A673 (cell line): ENCODE measurements around the gene RNPEP. TPM values are rescaled to one million over a fixed set of nuclear protein-coding genes. Genes with fewer than 3 reads are reported as not detected.
"Not testable (repeated sequence)": the region's sequence is repeated elsewhere in the genome, so short reads cannot be mapped to it uniquely, and the experiment has no call there.

ENCODE experiments used
- BruUV-seq: library from RNA; stranded (reverse); fragments of 400-500 nt; replicated peaks from 2 replicates; lab custom pipeline; 2021; lab: Mats Ljungman, UMichigan
- CTCF ChIA-PET: fragments of 300-600 bp; sonication (Branson Sonifier 250); formaldehyde crosslinking; loops from one replicate; lab custom pipeline; 2022; ENCODE audit warnings: antibody characterized with exemption; lab: Charles Lee
- POLR2A ChIA-PET: fragments of 300-600 bp; sonication (Branson Sonifier 250); formaldehyde crosslinking; loops from one replicate; lab custom pipeline; 2022; ENCODE audit warnings: antibody characterized with exemption; ENCODE audit not compliant: low non-redundant PET; lab: Charles Lee
- DNase-seq: peaks from one replicate; pipeline ENCODE4 v3.0.0-alpha.2; 2015; ENCODE audit warnings: low spot score
- H3K27ac ChIP-seq: fragments of 200-600 bp; sonication (generic); 2 replicates; pipeline ENCODE4 v1.5.1; 2016; ENCODE audit warnings: mixed run types, low read depth, mild to moderate bottlenecking, mixed read lengths, antibody characterized with exemption, low read length; ENCODE audit not compliant: poor library complexity, severe bottlenecking
- H3K27me3 ChIP-seq: fragments of 200-600 bp; sonication (generic); replicated peaks from 2 replicates; pipeline ENCODE4 v1.6.1; 2017; ENCODE audit warnings: mixed run types, low read depth, mild to moderate bottlenecking, mixed read lengths, antibody characterized with exemption, low read length; ENCODE audit not compliant: insufficient read depth, poor library complexity
- H3K36me3 ChIP-seq: fragments of 200-600 bp; sonication (generic); 2 replicates; pipeline ENCODE4 v1.6.1; 2016; ENCODE audit warnings: mixed run types, mild to moderate bottlenecking, mixed read lengths, antibody characterized with exemption, low read length; ENCODE audit not compliant: insufficient read depth, poor library complexity, severe bottlenecking
- H3K4me1 ChIP-seq: fragments of 200-600 bp; sonication (generic); 2 replicates; pipeline ENCODE4 v1.6.1; 2017; ENCODE audit warnings: mixed run types, mild to moderate bottlenecking, mixed read lengths, antibody characterized with exemption, low read length; ENCODE audit not compliant: insufficient read depth, poor library complexity, severe bottlenecking
- H3K4me3 ChIP-seq: fragments of 200-600 bp; sonication (generic); 2 replicates; pipeline ENCODE4 v1.5.1; 2016; ENCODE audit warnings: low read depth, mixed run types, mild to moderate bottlenecking, mixed read lengths, low read length; ENCODE audit not compliant: poor library complexity, severe bottlenecking
- H3K9me3 ChIP-seq: fragments of 200-600 bp; sonication (generic); 2 replicates; pipeline ENCODE4 v1.6.1; 2016; ENCODE audit warnings: mixed run types, low read depth, mild to moderate bottlenecking, mixed read lengths, antibody characterized with exemption, low read length; ENCODE audit not compliant: poor library complexity, severe bottlenecking
- EZH2 ChIP-seq: fragments of 200-600 bp; sonication (generic); IDR thresholded peaks from 2 replicates; pipeline ENCODE4 v1.6.1; 2017; ENCODE audit warnings: borderline replicate concordance, low read depth, mild to moderate bottlenecking, mixed read lengths, antibody characterized with exemption, low read length; ENCODE audit not compliant: poor library complexity, severe bottlenecking
- intact Hi-C: fragments of 100-400 bp; cut with micrococcal nuclease; formaldehyde crosslinking; loops from one replicate; pipeline ENCODE4 v1.10.0; 2022; ENCODE audit not compliant: unreplicated experiment
- total RNA-seq: library from RNA; stranded (reverse); gene quantifications from 2 replicates; pipeline ENCODE4 v1.2.3, GENCODE V29; 2021
- TF ChIP-seq, protein P1 (sequence below): fragments of 300-800, 200-600 bp; sonication (generic); conservative IDR thresholded peaks from 2 replicates; pipeline ENCODE4 v1.5.1; 2017; ENCODE audit warnings: low read depth, mild to moderate bottlenecking, antibody characterized with exemption, low read length, moderate library complexity, mixed read lengths

The RNPEP gene
- total RNA-seq, 1 experiment from 2014 or later = 59.3 TPM

DNA sequence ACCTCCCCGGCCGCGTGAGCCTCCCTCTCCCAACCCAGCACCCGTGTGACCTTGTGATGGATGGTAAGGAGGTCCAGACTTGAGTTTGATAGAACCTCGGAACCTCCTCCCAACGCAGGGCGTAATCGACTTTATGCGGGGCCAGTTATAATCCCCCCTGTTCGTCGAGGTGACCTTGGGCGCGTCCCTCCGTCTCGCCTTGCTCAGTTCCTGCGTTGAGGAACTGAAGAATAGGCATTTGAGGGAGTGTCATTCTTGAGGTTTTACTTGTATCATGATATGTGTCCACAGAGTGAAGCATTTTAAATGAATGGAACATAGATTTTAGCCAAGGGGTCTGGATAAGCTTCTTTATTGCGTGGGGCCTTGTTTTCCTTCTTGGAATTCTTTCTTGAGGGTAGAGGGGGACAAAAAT lies 26.7 kb upstream of the RNPEP start:
- H3K27ac ChIP-seq = peak overlapping the region; percentile 84
- no peaks in the 10 kb centered on the region for H3K9me3 ChIP-seq
- CTCF ChIA-PET = no interaction called here
- peaks cover 4% of the 10 kb centered on the region for H3K4me1 ChIP-seq
- intact Hi-C loops = no loop called here
- peaks cover 22% of the 10 kb centered on the region for H3K36me3 ChIP-seq
- BruUV-seq = no TSS peak
- no peaks in the 10 kb centered on the region for H3K27me3 ChIP-seq
- DNase-seq = no peak
- TF ChIP-seq EZH2 = no peak
- TF ChIP-seq, protein P1, sequence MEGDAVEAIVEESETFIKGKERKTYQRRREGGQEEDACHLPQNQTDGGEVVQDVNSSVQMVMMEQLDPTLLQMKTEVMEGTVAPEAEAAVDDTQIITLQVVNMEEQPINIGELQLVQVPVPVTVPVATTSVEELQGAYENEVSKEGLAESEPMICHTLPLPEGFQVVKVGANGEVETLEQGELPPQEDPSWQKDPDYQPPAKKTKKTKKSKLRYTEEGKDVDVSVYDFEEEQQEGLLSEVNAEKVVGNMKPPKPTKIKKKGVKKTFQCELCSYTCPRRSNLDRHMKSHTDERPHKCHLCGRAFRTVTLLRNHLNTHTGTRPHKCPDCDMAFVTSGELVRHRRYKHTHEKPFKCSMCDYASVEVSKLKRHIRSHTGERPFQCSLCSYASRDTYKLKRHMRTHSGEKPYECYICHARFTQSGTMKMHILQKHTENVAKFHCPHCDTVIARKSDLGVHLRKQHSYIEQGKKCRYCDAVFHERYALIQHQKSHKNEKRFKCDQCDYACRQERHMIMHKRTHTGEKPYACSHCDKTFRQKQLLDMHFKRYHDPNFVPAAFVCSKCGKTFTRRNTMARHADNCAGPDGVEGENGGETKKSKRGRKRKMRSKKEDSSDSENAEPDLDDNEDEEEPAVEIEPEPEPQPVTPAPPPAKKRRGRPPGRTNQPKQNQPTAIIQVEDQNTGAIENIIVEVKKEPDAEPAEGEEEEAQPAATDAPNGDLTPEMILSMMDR = no peak
- POLR2A ChIA-PET = no interaction called here
- peak overlapping the region; percentile 80 for H3K4me3 ChIP-seq

DNA sequence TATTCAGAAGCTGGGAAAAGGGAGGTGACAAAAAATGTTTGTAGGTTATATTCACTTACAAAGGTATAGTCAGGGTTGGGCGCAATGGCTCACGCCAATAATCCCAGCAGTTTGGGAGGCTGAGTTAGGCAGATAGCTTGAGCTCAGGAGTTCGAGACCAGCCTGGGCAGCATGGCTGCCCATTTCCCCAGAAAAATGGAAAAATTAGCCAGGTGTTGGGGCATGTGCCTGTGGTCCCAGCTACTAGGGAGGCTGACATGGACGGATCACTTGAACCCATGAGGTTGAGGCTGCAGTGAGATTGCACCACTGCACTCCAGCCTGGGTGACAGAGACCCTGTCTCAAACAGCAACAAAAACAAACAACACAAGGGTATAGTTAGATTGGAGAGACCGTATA lies 24.1 kb upstream of the RNPEP start:
- peaks cover 47% of the 10 kb centered on the region for H3K36me3 ChIP-seq
- ChIA-PET CTCF (no interaction called here), POLR2A (interaction anchor here (0.7 kb wide), 1 partner anchor 380 kb away, joined by 4 read pairs; no protein-coding TSS in a partner anchor)
- H3K4me1 ChIP-seq = peaks cover 4% of the 10 kb centered on the region
- H3K9me3 ChIP-seq = no peaks in the 10 kb centered on the region
- TF ChIP-seq, protein P1 = no peak
- TF ChIP-seq EZH2 = no peak
- H3K27ac ChIP-seq = no peak overlapping the region
- intact Hi-C loops = no loop called here
- no TSS peak for BruUV-seq
- H3K27me3 ChIP-seq = no peaks in the 10 kb centered on the region
- H3K4me3 ChIP-seq = no peak overlapping the region
- DNase-seq = no peak

DNA sequence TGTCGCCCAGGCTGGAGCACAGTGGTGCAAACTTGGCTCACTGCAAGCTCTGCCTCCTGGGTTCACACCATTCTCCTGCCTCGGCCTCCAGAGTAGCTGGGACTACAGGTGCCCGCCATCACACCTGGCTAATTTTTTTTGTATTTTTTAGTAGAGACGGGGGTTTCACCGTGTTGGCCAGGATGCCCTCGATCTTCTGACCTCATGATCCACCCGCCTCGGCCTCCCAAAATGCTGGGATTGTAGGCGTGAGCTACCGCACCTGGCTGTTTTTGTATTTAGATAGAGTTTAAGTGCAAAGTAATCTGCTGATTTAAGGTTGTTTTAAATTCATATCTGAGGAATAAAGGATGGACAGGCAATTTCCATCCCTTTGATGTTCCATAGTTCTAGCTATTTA lies 20.1 kb upstream of the RNPEP start:
- BruUV-seq, H3K27me3 ChIP-seq, DNase-seq, H3K9me3 ChIP-seq, CTCF ChIA-PET, H3K27ac ChIP-seq, intact Hi-C loops, POLR2A ChIA-PET, H3K4me1 ChIP-seq, H3K4me3 ChIP-seq: not testable (repeated sequence)
- peaks cover 75% of the 10 kb centered on the region for H3K36me3 ChIP-seq

DNA sequence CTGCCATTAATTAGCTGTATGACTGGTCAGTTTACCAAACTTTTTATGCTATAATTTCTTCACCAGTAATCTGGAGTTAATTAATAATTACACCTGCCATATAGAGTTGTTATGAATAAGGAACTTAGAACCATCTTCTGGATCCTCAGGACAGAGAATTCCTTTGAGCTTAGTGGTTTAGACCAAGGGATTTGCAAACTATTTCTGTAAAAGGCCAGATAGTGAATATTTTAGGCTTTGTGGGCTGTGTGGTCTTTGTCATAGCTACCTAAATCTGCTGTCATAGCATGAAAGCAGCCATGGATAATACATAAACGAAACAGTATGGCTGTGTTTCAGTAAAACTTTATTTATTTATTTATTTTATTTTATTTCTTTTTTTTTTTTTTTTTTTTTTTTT lies 18.2 kb upstream of the RNPEP start:
- Histone ChIP-seq H3K36me3 (peaks cover 75% of the 10 kb centered on the region), H3K9me3 (no peaks in the 10 kb centered on the region), H3K27me3 (no peaks in the 10 kb centered on the region), H3K27ac (no peak overlapping the region), H3K4me1 (no peaks in the 10 kb centered on the region), H3K4me3 (no peak overlapping the region)
- BruUV-seq = no TSS peak
- TF ChIP-seq, protein P1 = no peak
- no peak for TF ChIP-seq EZH2
- DNase-seq = no peak
- intact Hi-C loops = no loop called here
- CTCF ChIA-PET = interaction anchor here (0.6 kb wide), 1 partner anchor 44 kb away, joined by 3 read pairs; no protein-coding TSS in a partner anchor
- POLR2A ChIA-PET = no interaction called here
